ENCODE measurements around the gene ATG9A.

Gene ATG9A

GRCh38 chr2:219252570-219252899, 23.1 kb upstream of the ATG9A start:
- Histone ChIP-seq H3K4me1 (ENCODE audit: control insufficient read depth, insufficient read depth, low read length) (peaks cover 7% of the 10 kb centered on the region), H3K27ac (ENCODE audit: low read length) (no peak overlapping the region), H3K9me3 (ENCODE audit: control insufficient read depth, insufficient read depth, low read length) (no peaks in the 10 kb centered on the region), H3K4me3 (ENCODE audit: low read length) (peak overlapping the region; percentile 13; the same call in 1 of the 2 replicates), H3K27me3 (ENCODE audit: control insufficient read depth, insufficient read depth, low read length) (peaks cover 17% of the 10 kb centered on the region), H3K36me3 (ENCODE audit: control insufficient read depth, insufficient read depth, low read length) (peaks cover 4% of the 10 kb centered on the region)
- DNase-seq (ENCODE audit: low read depth, low spot score) = no peak
- WGBS (ENCODE audit: insufficient coverage, insufficient read length) = no CpG with 5 or more reads among the region's 9 CpGs

- no peaks in the 10 kb centered on the region for H3K9me3 ChIP-seq (ENCODE audit: control insufficient read depth, insufficient read depth, low read length)
- H3K4me3 ChIP-seq (ENCODE audit: low read length) = no peak overlapping the region; the same call in 1 of the 2 replicates
- no peak for DNase-seq (ENCODE audit: low read depth, low spot score)
- H3K36me3 ChIP-seq (ENCODE audit: control insufficient read depth, insufficient read depth, low read length) = peaks cover 4% of the 10 kb centered on the region
- peaks cover 7% of the 10 kb centered on the region for H3K4me1 ChIP-seq (ENCODE audit: control insufficient read depth, insufficient read depth, low read length)
- no CpG with 5 or more reads among the region's 5 CpGs for WGBS (ENCODE audit: insufficient coverage, insufficient read length)
- no peak overlapping the region for H3K27ac ChIP-seq (ENCODE audit: low read length)
- peaks cover 17% of the 10 kb centered on the region for H3K27me3 ChIP-seq (ENCODE audit: control insufficient read depth, insufficient read depth, low read length)
These were observed 22.6 kb upstream of the ATG9A start for GRCh38 chr2:219252084-219252483.

GRCh38 chr2:219251656-219252055, 22.2 kb upstream of the ATG9A start:
- Histone ChIP-seq H3K4me3 (ENCODE audit: low read length) (no peak overlapping the region), H3K9me3 (ENCODE audit: control insufficient read depth, insufficient read depth, low read length) (no peaks in the 10 kb centered on the region), H3K27me3 (ENCODE audit: control insufficient read depth, insufficient read depth, low read length) (peaks cover 17% of the 10 kb centered on the region), H3K36me3 (ENCODE audit: control insufficient read depth, insufficient read depth, low read length) (peaks cover 4% of the 10 kb centered on the region), H3K4me1 (ENCODE audit: control insufficient read depth, insufficient read depth, low read length) (peaks cover 7% of the 10 kb centered on the region), H3K27ac (ENCODE audit: low read length) (no peak overlapping the region)
- no peak for DNase-seq (ENCODE audit: low read depth, low spot score)
- WGBS (ENCODE audit: insufficient coverage, insufficient read length) = no CpG with 5 or more reads among the region's 6 CpGs

GRCh38 chr2:219250049-219250781, 20.8 kb upstream of the ATG9A start:
- peaks cover 9% of the 10 kb centered on the region for H3K27me3 ChIP-seq (ENCODE audit: control insufficient read depth, insufficient read depth, low read length)
- no peak overlapping the region for H3K27ac ChIP-seq (ENCODE audit: low read length)
- DNase-seq (ENCODE audit: low read depth, low spot score) = no peak
- H3K36me3 ChIP-seq (ENCODE audit: control insufficient read depth, insufficient read depth, low read length) = peaks cover 4% of the 10 kb centered on the region
- no peaks in the 10 kb centered on the region for H3K9me3 ChIP-seq (ENCODE audit: control insufficient read depth, insufficient read depth, low read length)
- no CpG with 5 or more reads among the region's 22 CpGs for WGBS (ENCODE audit: insufficient coverage, insufficient read length)
- no peak overlapping the region for H3K4me3 ChIP-seq (ENCODE audit: low read length)
- H3K4me1 ChIP-seq (ENCODE audit: control insufficient read depth, insufficient read depth, low read length) = peaks cover 9% of the 10 kb centered on the region

- Histone ChIP-seq H3K27me3 (ENCODE audit: control insufficient read depth, insufficient read depth, low read length) (peaks cover under 1% of the 10 kb centered on the region; the same call in 1 of the 2 replicates), H3K4me1 (ENCODE audit: control insufficient read depth, insufficient read depth, low read length) (peaks cover 7% of the 10 kb centered on the region), H3K4me3 (ENCODE audit: low read length) (no peak overlapping the region), H3K9me3 (ENCODE audit: control insufficient read depth, insufficient read depth, low read length) (no peaks in the 10 kb centered on the region), H3K36me3 (ENCODE audit: control insufficient read depth, insufficient read depth, low read length) (peaks cover 4% of the 10 kb centered on the region), H3K27ac (ENCODE audit: low read length) (no peak overlapping the region)
- no CpG with 5 or more reads among the region's 7 CpGs for WGBS (ENCODE audit: insufficient coverage, insufficient read length)
- DNase-seq (ENCODE audit: low read depth, low spot score) = no peak
These were observed 20.0 kb upstream of the ATG9A start for GRCh38 chr2:219249203-219249980.

GRCh38 chr2:219248845-219249202, 19.4 kb upstream of the ATG9A start:
- no peaks in the 10 kb centered on the region for H3K27me3 ChIP-seq (ENCODE audit: control insufficient read depth, insufficient read depth, low read length)
- H3K4me1 ChIP-seq (ENCODE audit: control insufficient read depth, insufficient read depth, low read length) = peaks cover 5% of the 10 kb centered on the region
- DNase-seq (ENCODE audit: low read depth, low spot score) = no peak
- no peaks in the 10 kb centered on the region for H3K9me3 ChIP-seq (ENCODE audit: control insufficient read depth, insufficient read depth, low read length)
- no peak overlapping the region for H3K4me3 ChIP-seq (ENCODE audit: low read length)
- WGBS (ENCODE audit: insufficient coverage, insufficient read length) = no CpG with 5 or more reads among the region's 2 CpGs
- H3K36me3 ChIP-seq (ENCODE audit: control insufficient read depth, insufficient read depth, low read length) = peaks cover 4% of the 10 kb centered on the region
- no peak overlapping the region for H3K27ac ChIP-seq (ENCODE audit: low read length)

- Histone ChIP-seq H3K4me3 (ENCODE audit: low read length) (no peak overlapping the region), H3K9me3 (ENCODE audit: control insufficient read depth, insufficient read depth, low read length) (no peaks in the 10 kb centered on the region), H3K27ac (ENCODE audit: low read length) (no peak overlapping the region), H3K27me3 (ENCODE audit: control insufficient read depth, insufficient read depth, low read length) (no peaks in the 10 kb centered on the region), H3K36me3 (ENCODE audit: control insufficient read depth, insufficient read depth, low read length) (peaks cover 4% of the 10 kb centered on the region), H3K4me1 (ENCODE audit: control insufficient read depth, insufficient read depth, low read length) (peaks cover 5% of the 10 kb centered on the region)
- no CpG with 5 or more reads among the region's 17 CpGs for WGBS (ENCODE audit: insufficient coverage, insufficient read length)
- no peak for DNase-seq (ENCODE audit: low read depth, low spot score)
These were observed 18.5 kb upstream of the ATG9A start for GRCh38 chr2:219247678-219248642.

- no peak for DNase-seq (ENCODE audit: low read depth, low spot score)
- Histone ChIP-seq H3K4me1 (ENCODE audit: control insufficient read depth, insufficient read depth, low read length) (peaks cover 2% of the 10 kb centered on the region; the same call in 1 of the 2 replicates), H3K27me3 (ENCODE audit: control insufficient read depth, insufficient read depth, low read length) (no peaks in the 10 kb centered on the region), H3K9me3 (ENCODE audit: control insufficient read depth, insufficient read depth, low read length) (no peaks in the 10 kb centered on the region), H3K4me3 (ENCODE audit: low read length) (no peak overlapping the region), H3K36me3 (ENCODE audit: control insufficient read depth, insufficient read depth, low read length) (peaks cover 4% of the 10 kb centered on the region), H3K27ac (ENCODE audit: low read length) (no peak overlapping the region)
- WGBS (ENCODE audit: insufficient coverage, insufficient read length) = no CpG with 5 or more reads among the region's 10 CpGs
These were observed 17.1 kb upstream of the ATG9A start for GRCh38 chr2:219246559-219246958.

- Histone ChIP-seq H3K27me3 (ENCODE audit: control insufficient read depth, insufficient read depth, low read length) (no peaks in the 10 kb centered on the region), H3K27ac (ENCODE audit: low read length) (no peak overlapping the region), H3K4me1 (ENCODE audit: control insufficient read depth, insufficient read depth, low read length) (peaks cover 2% of the 10 kb centered on the region; the same call in 1 of the 2 replicates), H3K36me3 (ENCODE audit: control insufficient read depth, insufficient read depth, low read length) (peaks cover 4% of the 10 kb centered on the region), H3K9me3 (ENCODE audit: control insufficient read depth, insufficient read depth, low read length) (no peaks in the 10 kb centered on the region), H3K4me3 (ENCODE audit: low read length) (peak overlapping the region; percentile 63; the same call in 1 of the 2 replicates)
- DNase-seq (ENCODE audit: low read depth, low spot score) = no peak
- no CpG with 5 or more reads among the region's 10 CpGs for WGBS (ENCODE audit: insufficient coverage, insufficient read length)
These were observed 16.4 kb upstream of the ATG9A start for GRCh38 chr2:219245899-219246230.

Data from iPS DF 6.9 (cell line).